Ecto neural progenitor cell (in vitro differentiated cells): ENCODE data around the gene SEL1L2.

Experiments
- DNase-seq: peaks from one replicate; pipeline ENCODE4 v3.0.0-alpha.2; 2018; ENCODE audit warnings: low spot score

SEL1L2 gene

GRCh38 chr20:13930281-13930680 is 60.1 kb downstream of the SEL1L2 start:
- no peak for DNase-seq

DNA sequence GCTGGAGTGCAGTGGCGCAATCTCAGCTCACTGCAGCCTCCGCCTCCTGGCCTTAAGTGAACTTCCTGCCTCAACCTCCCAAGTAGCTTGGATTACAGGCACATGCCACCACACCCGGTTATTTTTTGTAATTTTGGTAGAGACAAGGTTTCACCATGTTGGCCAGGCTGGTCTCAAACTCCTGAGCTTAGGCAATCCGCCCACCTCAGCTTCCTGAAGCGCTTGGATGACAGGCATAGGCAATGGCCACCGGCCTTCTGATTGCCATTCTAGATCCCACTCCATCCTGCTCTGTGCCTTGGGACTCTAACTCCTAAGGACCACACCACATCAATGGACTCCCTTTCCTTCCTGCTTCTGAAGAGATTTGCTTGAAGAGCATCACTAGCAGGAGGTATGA is 60.6 kb downstream of the SEL1L2 start:
- no peak for DNase-seq

DNA sequence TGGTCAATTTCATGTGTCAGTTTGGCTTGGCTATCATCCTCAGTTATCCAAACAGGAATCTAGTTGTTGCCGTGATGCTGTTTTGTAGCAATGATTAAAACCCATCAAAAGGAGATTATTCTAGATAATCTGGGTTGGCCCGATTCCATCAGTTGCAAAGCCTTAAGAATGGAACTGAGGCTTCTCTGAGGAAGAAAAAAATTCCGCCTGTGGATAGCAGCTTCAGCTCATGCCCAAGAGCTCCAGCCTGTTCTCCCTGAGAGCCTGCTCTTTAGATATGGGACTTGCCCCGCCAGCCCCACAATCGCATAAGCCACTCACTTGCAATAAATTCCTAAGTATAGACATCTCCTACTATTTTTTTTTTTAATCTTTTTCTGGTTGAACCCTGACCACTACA is 61.5 kb downstream of the SEL1L2 start:
- no peak for DNase-seq

- DNase-seq, result no peak
Measured at GRCh38 chr20:13927171-13927570, 63.2 kb downstream of the SEL1L2 start.

GRCh38 chr20:13922241-13922640 is 68.2 kb downstream of the SEL1L2 start:
- no peak for DNase-seq

- no peak for DNase-seq
Measured at GRCh38 chr20:13915284-13915683, 75.1 kb downstream of the SEL1L2 start.

DNA sequence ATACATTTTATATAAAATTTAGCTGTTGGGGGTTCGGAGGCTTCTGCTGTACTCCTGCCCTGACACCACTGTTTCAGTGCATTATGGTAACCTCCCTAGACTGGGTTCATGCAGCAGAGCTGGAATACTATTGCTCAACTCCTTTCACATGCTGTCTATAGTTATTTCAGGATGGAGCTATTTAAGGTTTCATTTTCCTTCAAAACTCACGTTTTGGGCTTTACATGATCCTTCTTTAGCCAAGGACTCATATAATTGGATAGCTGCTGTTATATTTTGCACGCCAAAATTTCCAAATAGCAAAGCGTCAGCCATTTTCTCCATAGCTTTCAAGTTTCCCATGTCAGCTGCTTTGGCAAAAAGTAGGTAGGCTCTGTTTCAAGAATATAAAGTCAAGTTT is 76.8 kb downstream of the SEL1L2 start:
- DNase-seq, result no peak

DNA sequence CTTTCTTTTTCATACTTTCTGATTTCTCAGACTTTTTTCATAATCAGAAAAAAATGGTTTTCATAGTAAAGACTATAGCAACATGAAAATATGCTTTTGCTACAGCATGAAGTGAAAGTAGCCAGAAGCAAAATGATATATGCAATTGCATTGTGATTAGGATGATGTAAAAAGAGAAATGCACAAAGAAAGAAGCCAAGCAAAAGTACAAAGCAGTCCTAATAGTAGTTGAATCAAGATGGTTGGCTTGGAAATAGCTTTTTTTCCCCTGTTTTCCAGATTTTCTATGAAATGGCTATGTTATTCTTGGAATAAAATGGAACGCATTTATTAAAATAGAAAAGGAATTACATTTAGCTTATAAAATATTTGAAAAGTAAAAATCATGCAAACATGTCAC is 77.3 kb downstream of the SEL1L2 start:
- no peak for DNase-seq

DNA sequence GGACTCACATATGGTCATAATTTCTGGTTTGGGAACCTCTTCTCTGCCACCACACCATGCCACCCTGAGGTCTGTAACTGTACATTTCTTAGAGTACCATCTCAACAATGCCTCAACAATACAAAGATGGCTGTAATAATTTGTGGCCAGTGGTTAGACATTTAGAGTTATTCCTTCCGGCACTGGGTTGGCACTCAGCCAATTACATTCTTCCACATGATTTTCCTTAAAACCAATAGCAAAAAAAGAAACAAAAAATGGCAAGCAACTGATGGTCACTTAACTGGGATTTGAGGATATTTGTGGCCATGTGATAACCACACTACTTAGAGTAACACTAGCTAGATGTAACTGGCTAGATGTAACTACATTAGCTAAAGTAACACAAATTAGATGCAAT is 79.9 kb downstream of the SEL1L2 start:
- no peak for DNase-seq

- DNase-seq, result no peak
Measured at GRCh38 chr20:13909067-13909466, 81.3 kb downstream of the SEL1L2 start.

DNA sequence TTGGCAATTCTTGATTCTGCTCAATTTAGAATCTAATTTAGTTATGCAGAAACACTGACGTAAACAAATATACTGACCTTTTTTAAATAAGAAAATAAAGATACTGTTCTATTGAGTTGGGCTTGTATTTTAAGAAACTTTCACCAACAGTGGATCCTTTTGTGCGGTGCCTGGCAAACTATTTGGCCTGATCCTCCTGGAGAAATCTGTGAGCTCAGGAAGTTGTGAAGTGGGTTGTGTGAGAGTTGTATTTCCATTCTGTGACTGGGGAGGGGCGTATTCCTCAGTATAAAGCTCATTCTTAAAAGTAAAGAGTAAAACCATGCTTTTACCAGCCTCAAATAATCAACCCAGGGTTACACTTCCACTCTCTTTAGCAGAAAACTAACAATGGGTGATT is 85.6 kb downstream of the SEL1L2 start:
- no peak for DNase-seq

- no peak for DNase-seq
Measured at GRCh38 chr20:13900496-13900895, 89.9 kb downstream of the SEL1L2 start.

DNA sequence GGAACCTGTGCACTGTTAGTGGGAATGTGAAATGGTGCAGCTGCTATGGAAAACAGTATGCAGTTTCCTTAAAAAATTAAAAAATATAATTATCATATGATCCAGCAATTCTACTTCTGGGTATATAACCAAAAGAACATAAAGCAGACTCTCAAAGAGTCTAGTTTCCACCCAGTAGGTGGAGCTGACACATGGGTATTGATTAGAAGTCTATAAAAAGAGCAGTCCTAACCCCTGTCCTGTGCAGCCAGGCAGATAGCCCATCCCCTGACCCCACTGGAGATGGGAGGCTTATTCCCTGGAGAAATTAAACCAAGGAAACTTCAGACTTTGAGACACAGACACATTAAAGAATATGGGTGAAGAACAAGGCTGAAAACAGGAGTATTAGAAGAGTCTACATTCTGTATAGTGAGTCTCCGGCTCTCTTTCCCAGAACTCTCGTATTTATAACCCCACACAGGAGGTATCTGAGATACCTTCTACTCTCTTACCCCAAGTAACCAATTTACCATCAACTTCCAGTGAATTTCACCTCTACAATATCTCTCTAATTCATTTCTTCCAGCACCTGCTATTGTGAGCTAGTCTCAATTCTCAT is 92.3 kb downstream of the SEL1L2 start:
- DNase-seq, result no peak

- DNase-seq, result no peak
Measured at GRCh38 chr20:13891575-13891974, 98.8 kb downstream of the SEL1L2 start.

- no peak for DNase-seq
Measured at GRCh38 chr20:13884803-13885202, 105.6 kb downstream of the SEL1L2 start.

GRCh38 chr20:13883425-13883824 is 107.0 kb downstream of the SEL1L2 start:
- no peak for DNase-seq

GRCh38 chr20:13878566-13878965 is 111.8 kb downstream of the SEL1L2 start:
- no peak for DNase-seq

GRCh38 chr20:13877793-13878192 is 112.6 kb downstream of the SEL1L2 start:
- no peak for DNase-seq

GRCh38 chr20:13875265-13875811 is 115.1 kb downstream of the SEL1L2 start:
- no peak for DNase-seq

- no peak for DNase-seq
Measured at GRCh38 chr20:13874394-13875157, 115.8 kb downstream of the SEL1L2 start.

DNA sequence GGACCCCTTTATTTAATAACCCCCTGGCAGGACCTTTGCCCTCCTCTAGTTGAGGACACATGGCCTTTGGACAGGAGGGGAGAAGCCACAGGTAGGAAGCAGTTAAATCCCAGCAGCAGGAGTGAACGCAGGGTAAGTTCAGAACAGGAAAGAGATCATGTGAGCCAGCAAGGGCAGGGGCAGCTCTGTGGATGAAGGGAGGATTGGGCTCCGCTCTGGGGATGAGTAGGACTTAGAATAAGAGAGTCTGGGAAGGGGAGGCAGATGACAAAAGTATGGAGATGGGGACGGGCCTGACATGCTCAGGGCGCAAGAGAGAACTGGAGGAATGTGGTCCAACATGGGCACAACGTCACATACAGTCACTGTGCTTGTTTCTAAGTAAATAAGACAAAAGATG is 116.6 kb downstream of the SEL1L2 start:
- no peak for DNase-seq

- DNase-seq, result no peak
Measured at GRCh38 chr20:13870170-13870748, 120.2 kb downstream of the SEL1L2 start.

DNA sequence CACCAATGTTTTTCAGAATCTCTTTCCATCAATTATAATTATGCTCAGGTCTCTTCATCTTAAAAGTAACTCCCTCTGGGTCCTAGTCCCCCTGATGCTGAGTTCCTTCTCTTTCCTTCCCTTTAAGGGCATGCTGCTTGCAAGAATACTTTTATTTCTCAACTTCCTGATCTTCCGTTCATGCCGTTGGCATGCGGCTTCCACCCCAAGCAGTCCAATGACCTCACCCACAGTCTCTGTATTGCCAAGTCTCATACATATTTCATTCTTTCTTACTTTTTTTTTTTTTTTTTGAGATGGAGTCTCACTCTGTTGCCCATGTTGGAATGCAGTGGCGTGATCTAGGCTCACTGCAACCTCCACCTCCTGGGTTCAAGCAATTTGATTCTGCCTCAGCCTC is 122.1 kb downstream of the SEL1L2 start:
- DNase-seq, result no peak
